Measurements from ENCODE around the gene CTAGE6.
"Not testable (repeated sequence)": the region's sequence is repeated elsewhere in the genome, so short reads cannot be mapped to it uniquely, and the experiment has no call there.

- TF ChIP-seq CTCF (conservative IDR thresholded peaks at IDR 0.05 in 1 of 2, IDR thresholded peaks at IDR 0.05 in 1 of 2; ENCODE audit: low read depth in 1 of 2, low read length in 2 of 2); EZH2 (IDR thresholded peaks at IDR 0.05; ENCODE audit: low read length, missing control alignments): not testable (repeated sequence)
These were observed 31.4 kb downstream of the CTAGE6 start for GRCh38 chr7:143726143-143726542.

Measured in fibroblast of lung (primary cell).